Mesendoderm (in vitro differentiated cells): Measurements from ENCODE around the gene PRKCA.
"Not testable (repeated sequence)": the region's sequence is repeated elsewhere in the genome, so short reads cannot be mapped to it uniquely, and the experiment has no call there.

Experiments
- DNase-seq: peaks from one replicate; pipeline ENCODE4 v3.0.0; 2013
- H2AK5ac ChIP-seq: 2 replicates; pipeline ENCODE4 v1.6.1; 2013; ENCODE audit warnings: low read length, inconsistent platforms
- H2BK120ac ChIP-seq: 2 replicates; pipeline ENCODE4 v1.6.1; 2013; ENCODE audit warnings: low read depth, mild to moderate bottlenecking, low read length, moderate library complexity, mixed read lengths
- H2BK15ac ChIP-seq: replicated peaks from 2 replicates; pipeline ENCODE4 v1.6.1; 2013; ENCODE audit warnings: low read depth, mild to moderate bottlenecking, moderate library complexity
- H2BK5ac ChIP-seq: 2 replicates; pipeline ENCODE4 v1.6.1; 2013; ENCODE audit warnings: low read length, inconsistent platforms
- H3K18ac ChIP-seq: 2 replicates; pipeline ENCODE4 v1.6.1; 2013; ENCODE audit warnings: mild to moderate bottlenecking, low read length, mixed read lengths
- H3K23ac ChIP-seq: one replicate; pipeline ENCODE4 v1.6.1; 2013; ENCODE audit warnings: low read length
- H3K27ac ChIP-seq: 2 replicates; pipeline ENCODE4 v1.5.1; 2013; ENCODE audit warnings: low read depth, mild to moderate bottlenecking, inconsistent platforms, low read length, moderate library complexity
- H3K27me3 ChIP-seq: 2 replicates; pipeline ENCODE4 v1.6.1; 2013; ENCODE audit warnings: low read length, control low read depth, mild to moderate bottlenecking, inconsistent platforms; ENCODE audit not compliant: insufficient read depth, poor library complexity
- H3K36me3 ChIP-seq: 2 replicates; pipeline ENCODE4 v1.6.1; 2013; ENCODE audit warnings: low read length, inconsistent platforms; ENCODE audit not compliant: control insufficient read depth, insufficient read depth
- H3K4ac ChIP-seq: one replicate; pipeline ENCODE4 v1.6.1; 2013; ENCODE audit warnings: low read depth, mild to moderate bottlenecking, low read length, moderate library complexity
- H3K4me1 ChIP-seq: 2 replicates; pipeline ENCODE4 v1.6.1; 2013; ENCODE audit warnings: low read depth, low read length, inconsistent platforms; ENCODE audit not compliant: control insufficient read depth
- H3K4me2 ChIP-seq: 2 replicates; pipeline ENCODE4 v1.6.1; 2013; ENCODE audit warnings: low read length
- H3K4me3 ChIP-seq: 2 replicates; pipeline ENCODE4 v1.5.1; 2013; ENCODE audit warnings: mild to moderate bottlenecking, low read length
- H3K56ac ChIP-seq: one replicate; pipeline ENCODE4 v1.6.1; 2013; ENCODE audit warnings: low read length
- H3K79me1 ChIP-seq: 2 replicates; pipeline ENCODE4 v1.6.1; 2013; ENCODE audit warnings: low read length, inconsistent platforms
- H3K79me2 ChIP-seq: 2 replicates; pipeline ENCODE4 v1.6.1; 2013; ENCODE audit warnings: mild to moderate bottlenecking, low read length; ENCODE audit not compliant: control insufficient read depth, insufficient read depth
- H3K9ac ChIP-seq: 2 replicates; pipeline ENCODE4 v1.6.1; 2013; ENCODE audit warnings: low read length, inconsistent platforms
- H4K5ac ChIP-seq: one replicate; pipeline ENCODE4 v1.6.1; 2013; ENCODE audit warnings: low read length
- H4K8ac ChIP-seq: one replicate; pipeline ENCODE4 v1.6.1; 2013; ENCODE audit warnings: low read depth, mild to moderate bottlenecking, control low read depth, low read length, moderate library complexity
- WGBS: extraction: QIAGEN DNeasy Blood & Tissue Kit; methylation state at CpG from one replicate; pipeline ENCODE4 v1.1.7; 2013; ENCODE audit warnings: low lambda C conversion rate, missing lambda C conversion rate; ENCODE audit not compliant: insufficient coverage; ENCODE audit errors: extremely low coverage; 5-methylcytosine and 5-hydroxymethylcytosine counted together

Gene PRKCA

GRCh38 chr17:66620528-66620927 lies 318.1 kb downstream of the PRKCA start:
- Histone ChIP-seq H3K9ac (no peak overlapping the region), H3K36me3 (no peaks in the 10 kb centered on the region), H3K27me3 (no peaks in the 10 kb centered on the region), H2AK5ac (no peak overlapping the region), H2BK5ac (no peak overlapping the region), H3K4me2 (no peak overlapping the region), H3K79me1 (no peaks in the 10 kb centered on the region), H3K23ac (no peak overlapping the region), H3K4ac (no peak overlapping the region), H3K27ac (no peak overlapping the region), H2BK15ac (no peak overlapping the region), H2BK120ac (no peak overlapping the region), H3K56ac (no peak overlapping the region), H3K4me3 (no peak overlapping the region), H4K8ac (no peak overlapping the region), H3K4me1 (no peaks in the 10 kb centered on the region), H3K79me2 (no peaks in the 10 kb centered on the region), H3K18ac (no peak overlapping the region), H4K5ac (no peak overlapping the region)
- no CpG with 5 or more reads among the region's 2 CpGs for WGBS
- no peak for DNase-seq

- H2BK15ac ChIP-seq, H3K4me2 ChIP-seq, H3K23ac ChIP-seq, H3K4me3 ChIP-seq, H3K79me2 ChIP-seq, H3K27me3 ChIP-seq, H3K4me1 ChIP-seq, H4K5ac ChIP-seq, H3K9ac ChIP-seq, H4K8ac ChIP-seq, H3K4ac ChIP-seq, H3K27ac ChIP-seq, DNase-seq, H3K56ac ChIP-seq, H2BK120ac ChIP-seq, H3K18ac ChIP-seq, H3K36me3 ChIP-seq, H2BK5ac ChIP-seq, H2AK5ac ChIP-seq, H3K79me1 ChIP-seq: not testable (repeated sequence)
- no CpG with 5 or more reads among the region's 2 CpGs for WGBS
Measured at GRCh38 chr17:66624630-66625029, 322.2 kb downstream of the PRKCA start.

DNA sequence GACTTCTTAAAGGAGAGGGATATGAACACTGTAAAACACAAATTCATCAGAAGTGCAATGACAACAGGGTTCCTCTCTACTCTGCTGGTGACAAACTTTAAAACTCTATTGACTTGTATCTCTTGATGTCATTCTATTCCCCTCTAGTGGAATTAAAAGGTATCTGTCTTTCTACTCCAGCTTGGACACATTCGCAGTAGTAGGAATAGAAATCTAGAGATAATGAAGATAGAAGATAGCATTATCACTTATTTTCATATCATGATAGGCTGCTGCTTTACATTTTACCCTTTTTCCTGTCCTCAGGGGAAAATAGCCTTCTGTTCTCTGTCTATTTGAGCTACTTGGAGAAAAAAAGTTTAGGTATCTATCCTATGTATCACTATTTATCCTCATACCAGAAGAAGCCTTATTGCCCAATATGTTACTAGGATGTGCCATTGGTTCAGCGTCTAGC lies 322.9 kb downstream of the PRKCA start:
- no peak overlapping the region for H3K56ac ChIP-seq
- no peaks in the 10 kb centered on the region for H3K79me1 ChIP-seq
- H2BK120ac ChIP-seq, result no peak overlapping the region
- no peak overlapping the region for H3K27ac ChIP-seq
- whole genome bisulfite sequencing, result no CpG with 5 or more reads among the region's 2 CpGs
- no peak overlapping the region for H2BK15ac ChIP-seq
- no peak overlapping the region for H3K4me3 ChIP-seq
- H4K5ac ChIP-seq, result no peak overlapping the region
- peak; percentile 45 for DNase-seq
- no peak overlapping the region for H2BK5ac ChIP-seq
- H3K23ac ChIP-seq, result no peak overlapping the region
- H3K18ac ChIP-seq, result no peak overlapping the region
- no peak overlapping the region for H2AK5ac ChIP-seq
- H4K8ac ChIP-seq, result no peak overlapping the region
- no peak overlapping the region for H3K4ac ChIP-seq
- no peaks in the 10 kb centered on the region for H3K4me1 ChIP-seq
- H3K27me3 ChIP-seq, result no peaks in the 10 kb centered on the region
- H3K79me2 ChIP-seq, result no peaks in the 10 kb centered on the region
- H3K36me3 ChIP-seq, result no peaks in the 10 kb centered on the region
- no peak overlapping the region for H3K9ac ChIP-seq
- H3K4me2 ChIP-seq, result no peak overlapping the region

DNA sequence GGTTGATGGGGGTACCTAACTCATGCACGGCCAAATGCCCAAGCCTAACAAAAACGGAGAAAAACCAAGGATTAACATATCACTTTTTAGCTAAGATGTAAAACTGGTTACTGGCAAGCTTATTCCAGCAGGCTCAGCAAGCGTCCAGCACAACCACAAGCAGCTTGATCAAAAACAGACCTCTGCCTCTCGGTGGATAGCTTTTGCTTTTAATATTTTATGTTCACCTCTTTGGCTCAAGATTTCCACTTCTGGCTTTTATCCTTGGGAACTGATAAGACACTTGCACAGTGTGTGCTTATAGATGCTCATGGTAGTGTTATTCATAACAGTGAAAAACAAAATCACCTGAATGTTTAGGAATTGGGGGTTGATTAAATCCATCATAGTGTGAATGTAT lies 325.6 kb downstream of the PRKCA start:
- H3K4me2 ChIP-seq, result no peak overlapping the region
- H2BK15ac ChIP-seq, result no peak overlapping the region
- no peaks in the 10 kb centered on the region for H3K79me2 ChIP-seq
- H3K4me3 ChIP-seq, result no peak overlapping the region
- no peaks in the 10 kb centered on the region for H3K27me3 ChIP-seq
- no peak overlapping the region for H3K56ac ChIP-seq
- H3K23ac ChIP-seq, result no peak overlapping the region
- no peak overlapping the region for H4K8ac ChIP-seq
- no peak for DNase-seq
- no peak overlapping the region for H2BK120ac ChIP-seq
- H3K36me3 ChIP-seq, result no peaks in the 10 kb centered on the region
- H3K27ac ChIP-seq, result no peak overlapping the region
- H3K4me1 ChIP-seq, result no peaks in the 10 kb centered on the region
- H4K5ac ChIP-seq, result no peak overlapping the region
- WGBS, result no CpG with 5 or more reads among the region's 4 CpGs
- no peak overlapping the region for H2AK5ac ChIP-seq
- no peak overlapping the region for H3K18ac ChIP-seq
- H3K79me1 ChIP-seq, result no peaks in the 10 kb centered on the region
- H3K4ac ChIP-seq, result no peak overlapping the region
- H2BK5ac ChIP-seq, result no peak overlapping the region
- no peak overlapping the region for H3K9ac ChIP-seq

DNA sequence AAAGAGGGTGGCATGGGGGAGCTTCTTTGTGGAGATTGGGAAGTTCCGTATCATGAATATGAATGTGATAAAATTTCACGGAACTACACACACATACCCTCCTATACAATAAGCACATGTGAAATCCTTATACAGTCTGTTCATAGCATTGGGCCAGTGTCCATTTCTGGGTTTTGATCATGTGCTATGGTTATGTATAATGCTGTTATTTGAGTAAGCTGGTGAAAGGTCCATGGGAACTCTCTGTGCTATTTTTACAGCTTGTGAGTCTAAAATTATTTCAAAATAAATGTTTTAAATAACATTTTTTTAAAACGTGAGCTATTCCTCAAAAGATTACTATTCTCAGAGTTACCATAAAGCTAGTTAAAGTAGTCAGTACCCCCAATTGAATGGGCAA lies 327.3 kb downstream of the PRKCA start:
- Histone ChIP-seq H3K4me1 (no peaks in the 10 kb centered on the region), H3K36me3 (no peaks in the 10 kb centered on the region), H3K4ac (no peak overlapping the region), H3K4me2 (no peak overlapping the region), H2BK15ac (no peak overlapping the region), H3K27me3 (no peaks in the 10 kb centered on the region), H3K23ac (no peak overlapping the region), H2BK120ac (no peak overlapping the region), H3K9ac (no peak overlapping the region), H3K18ac (no peak overlapping the region), H4K5ac (no peak overlapping the region), H3K79me1 (no peaks in the 10 kb centered on the region), H4K8ac (no peak overlapping the region), H2AK5ac (no peak overlapping the region), H3K56ac (no peak overlapping the region), H2BK5ac (no peak overlapping the region), H3K4me3 (no peak overlapping the region), H3K27ac (no peak overlapping the region), H3K79me2 (no peaks in the 10 kb centered on the region)
- DNase-seq, result no peak
- no CpG with 5 or more reads among the region's 3 CpGs for WGBS

GRCh38 chr17:66630379-66630778 lies 328.0 kb downstream of the PRKCA start:
- no peak overlapping the region for H3K27ac ChIP-seq
- H3K18ac ChIP-seq, result no peak overlapping the region
- H3K36me3 ChIP-seq, result no peaks in the 10 kb centered on the region
- no peak overlapping the region for H3K9ac ChIP-seq
- no peaks in the 10 kb centered on the region for H3K79me2 ChIP-seq
- no peak overlapping the region for H2BK15ac ChIP-seq
- H3K4me1 ChIP-seq, result no peaks in the 10 kb centered on the region
- H4K5ac ChIP-seq, result no peak overlapping the region
- no peak overlapping the region for H3K4ac ChIP-seq
- H3K79me1 ChIP-seq, result no peaks in the 10 kb centered on the region
- H2BK120ac ChIP-seq, result no peak overlapping the region
- H3K56ac ChIP-seq, result no peak overlapping the region
- no CpG with 5 or more reads among the region's 2 CpGs for WGBS
- no peak overlapping the region for H2BK5ac ChIP-seq
- no peak overlapping the region for H3K23ac ChIP-seq
- no peak overlapping the region for H2AK5ac ChIP-seq
- no peak for DNase-seq
- no peak overlapping the region for H4K8ac ChIP-seq
- no peak overlapping the region for H3K4me3 ChIP-seq
- H3K27me3 ChIP-seq, result no peaks in the 10 kb centered on the region
- H3K4me2 ChIP-seq, result no peak overlapping the region
